ENCODE data around the gene PPP1R12A.

DNA sequence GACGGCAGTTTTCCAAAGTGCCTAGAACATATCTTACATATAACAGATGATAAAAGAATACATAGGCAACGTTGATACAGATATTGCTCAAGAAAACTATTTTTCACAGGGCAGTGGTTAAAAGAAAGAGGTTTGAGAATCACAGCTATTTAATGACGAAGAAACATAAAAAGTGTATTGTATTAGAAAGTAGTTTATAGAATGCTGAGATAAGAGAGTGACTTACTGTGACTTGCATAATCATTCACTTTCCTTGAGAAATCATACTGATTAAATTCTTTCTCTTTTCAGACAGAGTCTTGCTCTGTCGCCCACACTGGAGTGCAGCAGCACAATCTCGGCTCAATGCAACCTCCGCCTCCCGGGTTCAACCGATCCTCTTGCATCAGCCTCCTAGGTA lies 57.7 kb downstream of the PPP1R12A start:
- TF ChIP-seq POLR2A (IDR thresholded peaks at IDR 0.05) (no peak), CTCF (IDR thresholded peaks at IDR 0.05 in 8 of 11, conservative IDR thresholded peaks at IDR 0.05 in 3 of 11) (no peak), POLR2AphosphoS5 (IDR thresholded peaks at IDR 0.05) (no peak)
